Upper lobe of left lung (tissue), 6 donors: Measurements from ENCODE around the gene IGFL4. TPM values are rescaled to one million over a fixed set of nuclear protein-coding genes. Genes with fewer than 3 reads are reported as not detected.

ENCODE experiments used
- ATAC-seq, 2 donors: fragments of 200-7000 bp; cut with Tn5 transposase; one replicate each; pipeline ENCODE4 v1.9.1; 2022; ENCODE audit warnings: mild to moderate bottlenecking in 2 of 2, moderate library complexity in 2 of 2; ENCODE audit not compliant: low FRiP score in 2 of 2
- DNase-seq, 2 donors: peaks; one replicate each; pipeline ENCODE4 v3.0.0-alpha.2; 2019 to 2020
- H3K27ac ChIP-seq, 4 donors: fragments of 200-600 bp; sonication (generic); one replicate each; pipeline ENCODE4 v1.5.1; 2016 to 2019
- H3K27me3 ChIP-seq, 4 donors: fragments of 200-600 bp; sonication (generic); one replicate each; pipeline ENCODE4 v1.5.1; 2017 to 2019
- H3K36me3 ChIP-seq, 4 donors: fragments of 200-600 bp; sonication (generic); one replicate each; pipeline ENCODE4 v1.5.1; 2016 to 2019
- H3K4me1 ChIP-seq, 4 donors: fragments of 200-600 bp; sonication (generic); one replicate each; pipeline ENCODE4 v1.5.1; 2018 to 2019
- H3K4me3 ChIP-seq, 4 donors: fragments of 200-600 bp; sonication (generic); one replicate each; pipeline ENCODE4 v1.5.1; 2017 to 2019; ENCODE audit warnings: mild to moderate bottlenecking in 2 of 4, moderate library complexity in 1 of 4
- H3K9me3 ChIP-seq, 4 donors: fragments of 200-600 bp; sonication (generic); one replicate each; pipeline ENCODE4 v1.5.1; 2018 to 2019
- EP300 ChIP-seq, 4 donors: sonication (generic); formaldehyde crosslinking; IDR thresholded peaks; one replicate each; pipeline ENCODE4 v1.5.1; 2017; ENCODE audit warnings: antibody characterized with exemption in 4 of 4, control low read depth in 2 of 4
- POLR2A ChIP-seq, 4 donors: fragments of 450-650 bp; IDR thresholded peaks; one replicate each; pipeline ENCODE4 v1.5.1; 2016 to 2017; ENCODE audit warnings: antibody characterized with exemption in 4 of 4, mild to moderate bottlenecking in 2 of 4
- POLR2AphosphoS5 ChIP-seq, 2 donors: sonication (generic); formaldehyde crosslinking; IDR thresholded peaks; one replicate each; pipeline ENCODE4 v1.5.1; 2017; ENCODE audit warnings: antibody characterized with exemption in 2 of 2
- WGBS, 2 donors: methylation state at CpG; one replicate each; pipeline ENCODE4 v1.1.5; 2017 to 2018; 5-methylcytosine and 5-hydroxymethylcytosine counted together
- total RNA-seq, 6 donors: library from RNA; depleted of rRNA in 4 of 6; stranded (reverse); fragments of >200 nt in 4 of 6; gene quantifications; one replicate each; pipeline versions ENCODE4 v1.1.0 to v1.2.1, GENCODE V29; 2016 to 2021
- TF ChIP-seq, protein P1 (sequence below), 6 experiments: fragments of 450-650 bp in 4 of 6; fragments of 200-600 bp in 2 of 6; sonication (generic) in 2 of 6; IDR thresholded peaks; one replicate each; pipeline ENCODE4 v1.5.1; 2016 to 2019; ENCODE audit warnings: antibody characterized with exemption in 6 of 6
- donor health status: DM: no; HTN: no; CAD: no; lungs with moderate emphysema.
- donor health status: DM: no; HTN: yes; CAD: no; lungs with severe emphysema.

IGFL4 gene
- total RNA-seq, 6 donors from 2014 or later, result not detected

- ATAC-seq, result peak in 1 of 2 donors; percentile 47
- Histone ChIP-seq H3K4me1 (peaks cover 22 to 27% (median 23%) of the 10 kb centered on the region in 4 donors), H3K27me3 (no peaks in the 10 kb centered on the region), H3K27ac (no peak overlapping the region), H3K9me3 (no peaks in the 10 kb centered on the region), H3K36me3 (peaks cover 0 to 12% (median 0%) of the 10 kb centered on the region in 4 donors), H3K4me3 (no peak overlapping the region)
- TF ChIP-seq POLR2A (IDR thresholded peaks at IDR 0.05) (no peak), EP300 (IDR thresholded peaks at IDR 0.05) (no peak), POLR2AphosphoS5 (IDR thresholded peaks at IDR 0.05) (no peak)
- TF ChIP-seq, protein P1, sequence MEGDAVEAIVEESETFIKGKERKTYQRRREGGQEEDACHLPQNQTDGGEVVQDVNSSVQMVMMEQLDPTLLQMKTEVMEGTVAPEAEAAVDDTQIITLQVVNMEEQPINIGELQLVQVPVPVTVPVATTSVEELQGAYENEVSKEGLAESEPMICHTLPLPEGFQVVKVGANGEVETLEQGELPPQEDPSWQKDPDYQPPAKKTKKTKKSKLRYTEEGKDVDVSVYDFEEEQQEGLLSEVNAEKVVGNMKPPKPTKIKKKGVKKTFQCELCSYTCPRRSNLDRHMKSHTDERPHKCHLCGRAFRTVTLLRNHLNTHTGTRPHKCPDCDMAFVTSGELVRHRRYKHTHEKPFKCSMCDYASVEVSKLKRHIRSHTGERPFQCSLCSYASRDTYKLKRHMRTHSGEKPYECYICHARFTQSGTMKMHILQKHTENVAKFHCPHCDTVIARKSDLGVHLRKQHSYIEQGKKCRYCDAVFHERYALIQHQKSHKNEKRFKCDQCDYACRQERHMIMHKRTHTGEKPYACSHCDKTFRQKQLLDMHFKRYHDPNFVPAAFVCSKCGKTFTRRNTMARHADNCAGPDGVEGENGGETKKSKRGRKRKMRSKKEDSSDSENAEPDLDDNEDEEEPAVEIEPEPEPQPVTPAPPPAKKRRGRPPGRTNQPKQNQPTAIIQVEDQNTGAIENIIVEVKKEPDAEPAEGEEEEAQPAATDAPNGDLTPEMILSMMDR (IDR thresholded peaks at IDR 0.05), result no peak
- DNase-seq, result no peak
- WGBS, 2 donors, result 21 to 27% methylated on average over 14 of the region's 14 CpGs
These were observed 41.1 kb downstream of the IGFL4 start for GRCh38 chr19:45999653-46000121.

- 87 to 92% methylated on average over 4 of the region's 4 CpGs for WGBS, 2 donors
These were observed 42.0 kb downstream of the IGFL4 start for GRCh38 chr19:45998834-45999233.

DNA sequence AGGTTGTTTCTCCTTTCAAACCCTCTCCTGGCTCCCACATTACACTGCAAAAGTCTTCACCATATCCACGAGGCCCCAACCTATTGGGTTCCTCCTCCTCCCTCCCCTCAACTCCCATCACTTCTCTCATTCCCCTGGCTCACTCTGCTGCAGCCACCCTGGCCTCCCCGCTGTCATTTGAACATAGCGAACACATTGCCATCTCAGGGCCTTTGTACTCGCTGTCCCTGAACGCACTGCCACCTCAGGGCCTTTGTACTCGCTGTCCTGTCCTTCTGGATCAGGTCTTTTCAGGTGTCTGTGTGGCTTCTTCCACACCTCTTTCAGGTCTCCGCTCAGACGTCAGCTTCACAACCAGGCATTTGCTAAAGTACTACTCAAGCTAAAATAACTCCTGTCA lies 43.9 kb downstream of the IGFL4 start:
- H3K27me3 ChIP-seq, result no peaks in the 10 kb centered on the region
- H3K4me1 ChIP-seq, result peaks cover 25 to 32% (median 27%) of the 10 kb centered on the region in 4 donors
- 80 to 83% methylated on average over 8 of the region's 8 CpGs for WGBS, 2 donors
- H3K27ac ChIP-seq, result no peak overlapping the region
- no peak overlapping the region for H3K4me3 ChIP-seq
- TF ChIP-seq EP300 (IDR thresholded peaks at IDR 0.05) (no peak), POLR2AphosphoS5 (IDR thresholded peaks at IDR 0.05) (no peak), POLR2A (IDR thresholded peaks at IDR 0.05) (no peak)
- TF ChIP-seq, protein P1 (IDR thresholded peaks at IDR 0.05), result no peak
- ATAC-seq (no peak), DNase-seq (no peak)
- H3K36me3 ChIP-seq, result peaks cover 0 to 6% (median 0%) of the 10 kb centered on the region in 4 donors
- no peaks in the 10 kb centered on the region for H3K9me3 ChIP-seq

More at GRCh38 chr19:45998834-45999233, 42.0 kb downstream of the IGFL4 start:
- TF ChIP-seq EP300 (IDR thresholded peaks at IDR 0.05), result no peak
- TF ChIP-seq POLR2AphosphoS5 (IDR thresholded peaks at IDR 0.05), result no peak
- TF ChIP-seq POLR2A (IDR thresholded peaks at IDR 0.05), result no peak
- TF ChIP-seq, protein P1 (IDR thresholded peaks at IDR 0.05), result no peak
- peaks cover 0 to 12% (median 0%) of the 10 kb centered on the region in 4 donors for H3K36me3 ChIP-seq
- DNase-seq, result no peak
- no peak overlapping the region for H3K4me3 ChIP-seq
- H3K9me3 ChIP-seq, result no peaks in the 10 kb centered on the region
- no peak for ATAC-seq
- no peaks in the 10 kb centered on the region for H3K27me3 ChIP-seq
- H3K4me1 ChIP-seq, result peaks cover 25 to 32% (median 27%) of the 10 kb centered on the region in 4 donors
- no peak overlapping the region for H3K27ac ChIP-seq

GRCh38 chr19:45995715-45996385 lies 45.0 kb downstream of the IGFL4 start:
- DNase-seq (no peak), ATAC-seq (no peak)
- peaks cover 0 to 6% (median 0%) of the 10 kb centered on the region in 4 donors for H3K36me3 ChIP-seq
- TF ChIP-seq EP300 (IDR thresholded peaks at IDR 0.05), result no peak
- peaks cover 21 to 27% (median 24%) of the 10 kb centered on the region in 4 donors for H3K4me1 ChIP-seq
- no peaks in the 10 kb centered on the region for H3K27me3 ChIP-seq
- 13 to 17% methylated on average over 13 of the region's 13 CpGs for WGBS, 2 donors
- H3K27ac ChIP-seq, result peak overlapping the region; percentile 71 to 86 (median 79)
- H3K4me3 ChIP-seq, result peak overlapping the region; percentile 49 to 91 (median 78)
- no peaks in the 10 kb centered on the region for H3K9me3 ChIP-seq

- WGBS, 2 donors, result 0 to 2% methylated on average over 22 to 34 of the region's 34 CpGs
- H3K4me1 ChIP-seq, result peaks cover 14 to 20% (median 17%) of the 10 kb centered on the region in 4 donors
- no peaks in the 10 kb centered on the region for H3K27me3 ChIP-seq
- H3K9me3 ChIP-seq, result no peaks in the 10 kb centered on the region
- H3K36me3 ChIP-seq, result peaks cover 0 to 6% (median 0%) of the 10 kb centered on the region in 4 donors
- ATAC-seq (peak; percentile 97 to 100), DNase-seq (peak; percentile 93)
- TF ChIP-seq POLR2A (IDR thresholded peaks at IDR 0.05) (peak in 2 of 4 donors; percentile 75 to 92), EP300 (IDR thresholded peaks at IDR 0.05) (peak in 1 of 4 donors; percentile 1), POLR2AphosphoS5 (IDR thresholded peaks at IDR 0.05) (peak in 1 of 2 donors; percentile 77)
- TF ChIP-seq, protein P1 (IDR thresholded peaks at IDR 0.05), result peak in 1 of 6 experiments; percentile 9
- peak within 1 kb of the TSS; percentile 71 to 86 (median 79) for H3K27ac ChIP-seq
- H3K4me3 ChIP-seq, result peak within 1 kb of the TSS; percentile 49 to 91 (median 78)
These were observed 45.6 kb downstream of the IGFL4 start, which contains the start of gene CCDC61 for GRCh38 chr19:45994998-45995714. CCDC61 (plus strand) TSS chr19:45995467; CDS start chr19:46003019, 7,552 bp downstream.
